Lung microvascular endothelial cell (primary cell): ENCODE data around the gene INCA1. TPM values are rescaled to one million over a fixed set of nuclear protein-coding genes. Genes with fewer than 3 reads are reported as not detected.
"Not testable (repeated sequence)": the region's sequence is repeated elsewhere in the genome, so short reads cannot be mapped to it uniquely, and the experiment has no call there.

Experiments used
- DNase-seq, 2 donors: peaks; one replicate each; pipeline versions ENCODE4 v3.0.0 to v3.0.0-alpha.2; 2010; ENCODE audit warnings: low read depth in 2 of 2
- total RNA-seq: library from RNA; depleted of rRNA; stranded (reverse); fragments of >200 nt; gene quantifications from 2 replicates; pipeline ENCODE4 v1.2.1, GENCODE V29; 2014

Gene INCA1
- total RNA-seq, result 0.22 and 0.40 TPM in 2 replicates

- peak; percentile 89 for DNase-seq
These were observed at the start of gene INCA1, which contains the start of gene KIF1C for GRCh38 chr17:4997302-4998026. TSS of gene INCA1 (minus strand) at chr17:4997522. CDS start at chr17:4994437, 3,085 bp downstream. TSS of gene KIF1C (plus strand) at chr17:4997950. CDS start at chr17:5000247, 2,297 bp downstream.

GRCh38 chr17:5045496-5045895 lies 48.2 kb upstream of the INCA1 start:
- DNase-seq, result no peak

- DNase-seq, result no peak
These were observed 47.3 kb upstream of the INCA1 start for GRCh38 chr17:5044630-5045029.

- no peak for DNase-seq
These were observed 46.2 kb upstream of the INCA1 start for GRCh38 chr17:5043524-5043923.

GRCh38 chr17:5042157-5043022 lies 45.1 kb upstream of the INCA1 start:
- DNase-seq, result no peak

GRCh38 chr17:5035315-5035714 lies 38.0 kb upstream of the INCA1 start, which contains the start of gene SLC52A1:
TSS of gene SLC52A1 (minus strand) at chr17:5035426. CDS start at chr17:5034606, 820 bp downstream.
- DNase-seq, result no peak

- DNase-seq, result no peak
These were observed 37.3 kb upstream of the INCA1 start for GRCh38 chr17:5034651-5035050.

GRCh38 chr17:5034063-5034462 lies 36.7 kb upstream of the INCA1 start:
- no peak for DNase-seq

- no peak for DNase-seq
These were observed 36.2 kb upstream of the INCA1 start for GRCh38 chr17:5033352-5034015.

GRCh38 chr17:5032865-5033264 lies 35.5 kb upstream of the INCA1 start:
- no peak for DNase-seq

- peak; percentile 58 to 74 for DNase-seq
These were observed 34.2 kb upstream of the INCA1 start for GRCh38 chr17:5031365-5032082.

- not testable (repeated sequence) for DNase-seq
These were observed 32.8 kb upstream of the INCA1 start for GRCh38 chr17:5030168-5030567.

GRCh38 chr17:5027916-5028315 lies 30.6 kb upstream of the INCA1 start:
- no peak for DNase-seq

GRCh38 chr17:5027299-5027698 lies 30.0 kb upstream of the INCA1 start:
- no peak for DNase-seq

- DNase-seq, result no peak
These were observed 27.3 kb upstream of the INCA1 start for GRCh38 chr17:5024604-5025003.

GRCh38 chr17:5023588-5024147 lies 26.3 kb upstream of the INCA1 start:
- no peak for DNase-seq

GRCh38 chr17:5022171-5022711 lies 24.9 kb upstream of the INCA1 start:
- DNase-seq, result no peak

GRCh38 chr17:5020502-5021023 lies 23.2 kb upstream of the INCA1 start:
- DNase-seq, result no peak

- no peak for DNase-seq
These were observed 22.2 kb upstream of the INCA1 start for GRCh38 chr17:5019475-5019956.

GRCh38 chr17:5014357-5014756 lies 17.0 kb upstream of the INCA1 start:
- DNase-seq, result no peak
